ENCODE results near the gene NDUFAB1.

GRCh38 chr16:23554536-23554935, 41.6 kb downstream of the NDUFAB1 start:
- TF ChIP-seq, protein P1, sequence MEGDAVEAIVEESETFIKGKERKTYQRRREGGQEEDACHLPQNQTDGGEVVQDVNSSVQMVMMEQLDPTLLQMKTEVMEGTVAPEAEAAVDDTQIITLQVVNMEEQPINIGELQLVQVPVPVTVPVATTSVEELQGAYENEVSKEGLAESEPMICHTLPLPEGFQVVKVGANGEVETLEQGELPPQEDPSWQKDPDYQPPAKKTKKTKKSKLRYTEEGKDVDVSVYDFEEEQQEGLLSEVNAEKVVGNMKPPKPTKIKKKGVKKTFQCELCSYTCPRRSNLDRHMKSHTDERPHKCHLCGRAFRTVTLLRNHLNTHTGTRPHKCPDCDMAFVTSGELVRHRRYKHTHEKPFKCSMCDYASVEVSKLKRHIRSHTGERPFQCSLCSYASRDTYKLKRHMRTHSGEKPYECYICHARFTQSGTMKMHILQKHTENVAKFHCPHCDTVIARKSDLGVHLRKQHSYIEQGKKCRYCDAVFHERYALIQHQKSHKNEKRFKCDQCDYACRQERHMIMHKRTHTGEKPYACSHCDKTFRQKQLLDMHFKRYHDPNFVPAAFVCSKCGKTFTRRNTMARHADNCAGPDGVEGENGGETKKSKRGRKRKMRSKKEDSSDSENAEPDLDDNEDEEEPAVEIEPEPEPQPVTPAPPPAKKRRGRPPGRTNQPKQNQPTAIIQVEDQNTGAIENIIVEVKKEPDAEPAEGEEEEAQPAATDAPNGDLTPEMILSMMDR (IDR thresholded peaks at IDR 0.05), result no peak
- TF ChIP-seq EZH2 (IDR thresholded peaks at IDR 0.05), result no peak
- TF ChIP-seq EZH2phosphoT487 (IDR thresholded peaks at IDR 0.05), result no peak

All from neural progenitor cell (in vitro differentiated cells).